Body of pancreas (tissue), 4 donors: ENCODE data around the gene SPATA33. TPM values are rescaled to one million over a fixed set of nuclear protein-coding genes. Genes with fewer than 3 reads are reported as not detected.

Experiments
- ATAC-seq: fragments of 150-250 bp; one replicate; pipeline ENCODE4 v1.9.1; 2016
- DNase-seq, 4 donors: peaks; one replicate each; pipeline ENCODE4 v3.0.0-alpha.2; 2019
- H3K27ac ChIP-seq, 4 donors: fragments of 200-600 bp; sonication (generic); 1 replicate in 3 of 4; 2 replicates in 1 of 4; pipeline versions ENCODE4 v1.5.1 to v1.6.1; 2016 to 2019; ENCODE audit warnings: mild to moderate bottlenecking in 1 of 4, mixed read lengths in 1 of 4, moderate library complexity in 1 of 4
- H3K27me3 ChIP-seq, 2 donors: fragments of 200-600 bp; sonication (generic); one replicate each; pipeline ENCODE4 v1.6.0; 2016; ENCODE audit warnings: mild to moderate bottlenecking in 1 of 2
- H3K36me3 ChIP-seq, 2 donors: fragments of 200-600 bp; sonication (generic); replicated peaks in 1 of 2; 2 replicates each; pipeline ENCODE4 v1.5.1; 2016; ENCODE audit warnings: low read depth in 2 of 2; ENCODE audit not compliant: insufficient read depth in 1 of 2
- H3K4me1 ChIP-seq: fragments of 200-600 bp; sonication (generic); one replicate; pipeline ENCODE4 v1.6.0; 2016
- H3K4me3 ChIP-seq, 2 donors: fragments of 200-600 bp; sonication (generic); 1 replicate in 1 of 2; 2 replicates in 1 of 2; pipeline ENCODE4 v1.5.1; 2016 to 2019
- H3K9me3 ChIP-seq, 3 donors: fragments of 200-600 bp; sonication (generic); 1 replicate in 2 of 3; 2 replicates in 1 of 3; pipeline ENCODE4 v1.5.1; 2016
- POLR2A ChIP-seq, 3 donors: fragments of 450-650 bp; IDR thresholded peaks; one replicate each; pipeline ENCODE4 v1.6.1; 2016; ENCODE audit warnings: antibody characterized with exemption in 3 of 3, mild to moderate bottlenecking in 2 of 3
- WGBS, 2 donors: methylation state at CpG; one replicate each; pipeline ENCODE4 v1.1.5; 2017; 5-methylcytosine and 5-hydroxymethylcytosine counted together
- intact Hi-C: fragments of 100-400 bp; cut with DNase I; formaldehyde crosslinking; loops from one replicate; pipeline ENCODE4 v1.15.1; 2023
- total RNA-seq, 2 donors: library from RNA; depleted of rRNA; stranded (reverse); fragments of >200 nt; gene quantifications; one replicate each; pipeline ENCODE4 v1.1.0, GENCODE V29; 2016
- TF ChIP-seq, protein P1 (sequence below), 7 experiments: fragments of 450-650 bp in 4 of 7; fragments of 200-600 bp in 3 of 7; sonication (generic) in 3 of 7; IDR thresholded peaks; one replicate each; pipeline ENCODE4 v1.5.1; 2016 to 2019; ENCODE audit warnings: antibody characterized with exemption in 7 of 7

SPATA33 gene
- total RNA-seq, 2 donors from 2014 or later, result 3.6 to 7.9 TPM

GRCh38 chr16:89716916-89717687 lies 59.5 kb downstream of the SPATA33 start:
- no peaks in the 10 kb centered on the region for H3K27me3 ChIP-seq
- no peak overlapping the region for H3K27ac ChIP-seq
- WGBS, 2 donors, result 86 to 92% methylated on average over 22 to 27 of the region's 29 CpGs
- no peak for TF ChIP-seq POLR2A (IDR thresholded peaks at IDR 0.05)
- TF ChIP-seq, protein P1, sequence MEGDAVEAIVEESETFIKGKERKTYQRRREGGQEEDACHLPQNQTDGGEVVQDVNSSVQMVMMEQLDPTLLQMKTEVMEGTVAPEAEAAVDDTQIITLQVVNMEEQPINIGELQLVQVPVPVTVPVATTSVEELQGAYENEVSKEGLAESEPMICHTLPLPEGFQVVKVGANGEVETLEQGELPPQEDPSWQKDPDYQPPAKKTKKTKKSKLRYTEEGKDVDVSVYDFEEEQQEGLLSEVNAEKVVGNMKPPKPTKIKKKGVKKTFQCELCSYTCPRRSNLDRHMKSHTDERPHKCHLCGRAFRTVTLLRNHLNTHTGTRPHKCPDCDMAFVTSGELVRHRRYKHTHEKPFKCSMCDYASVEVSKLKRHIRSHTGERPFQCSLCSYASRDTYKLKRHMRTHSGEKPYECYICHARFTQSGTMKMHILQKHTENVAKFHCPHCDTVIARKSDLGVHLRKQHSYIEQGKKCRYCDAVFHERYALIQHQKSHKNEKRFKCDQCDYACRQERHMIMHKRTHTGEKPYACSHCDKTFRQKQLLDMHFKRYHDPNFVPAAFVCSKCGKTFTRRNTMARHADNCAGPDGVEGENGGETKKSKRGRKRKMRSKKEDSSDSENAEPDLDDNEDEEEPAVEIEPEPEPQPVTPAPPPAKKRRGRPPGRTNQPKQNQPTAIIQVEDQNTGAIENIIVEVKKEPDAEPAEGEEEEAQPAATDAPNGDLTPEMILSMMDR (IDR thresholded peaks at IDR 0.05), result no peak
- ATAC-seq (no peak), DNase-seq (no peak)
- H3K4me3 ChIP-seq, result no peak overlapping the region
- peaks cover 14% of the 10 kb centered on the region for H3K4me1 ChIP-seq
- H3K9me3 ChIP-seq, result no peaks in the 10 kb centered on the region
- H3K36me3 ChIP-seq, result no peaks in the 10 kb centered on the region
- intact Hi-C loops, result no loop called here

- H3K27me3 ChIP-seq, result no peaks in the 10 kb centered on the region
- TF ChIP-seq, protein P1 (IDR thresholded peaks at IDR 0.05), result no peak
- no peak for TF ChIP-seq POLR2A (IDR thresholded peaks at IDR 0.05)
- peaks cover 18% of the 10 kb centered on the region for H3K4me1 ChIP-seq
- H3K27ac ChIP-seq, result no peak overlapping the region
- H3K9me3 ChIP-seq, result no peaks in the 10 kb centered on the region
- intact Hi-C loops, result no loop called here
- DNase-seq, result no peak
- H3K36me3 ChIP-seq, result no peaks in the 10 kb centered on the region
- ATAC-seq, result no peak
- H3K4me3 ChIP-seq, result no peak overlapping the region
- 86 to 87% methylated on average over 18 to 24 of the region's 24 CpGs for WGBS, 2 donors
These were observed 60.3 kb downstream of the SPATA33 start for GRCh38 chr16:89717688-89718505.

Other genes starting within 250 kb of the SPATA33 start
- 10 to 100 TPM; 52.1 to 97.9 TPM for gene ANKRD11, start 167.3 kb upstream of the SPATA33 start, total RNA-seq
- 100 to 1,000 TPM; 107 to 152 TPM for gene SPG7, start 149.4 kb upstream of the SPATA33 start, total RNA-seq
- 1,000 to 10,000 TPM; 3,820 to 5,570 TPM for gene RPL13, start 97.2 kb upstream of the SPATA33 start, total RNA-seq
- gene CPNE7, start 82.1 kb upstream of the SPATA33 start, total RNA-seq, result 1 to 10 TPM in 1 of 2 donors, not detected in 1; 2.1 TPM
- 100 to 1,000 TPM; 116 to 147 TPM for gene DPEP1, start 44.2 kb upstream of the SPATA33 start, total RNA-seq
- 10 to 100 TPM; 37.6 to 65.9 TPM for gene CHMP1A, start 128 bp upstream of the SPATA33 start, total RNA-seq
- gene CDK10, start 28.9 kb downstream of the SPATA33 start, total RNA-seq, result 100 to 1,000 TPM in 1 of 2 donors, 10 to 100 TPM in 1; 47.5 to 105 TPM
- gene SPATA2L, start 43.9 kb downstream of the SPATA33 start, total RNA-seq, result 10 to 100 TPM; 15.8 to 48.1 TPM
- gene VPS9D1, start 63.1 kb downstream of the SPATA33 start, total RNA-seq, result 10 to 100 TPM in 1 of 2 donors, 1 to 10 TPM in 1; 3.6 to 24.7 TPM
- gene ZNF276, start 63.7 kb downstream of the SPATA33 start, total RNA-seq, result 10 to 100 TPM; 20.8 to 41.2 TPM
- gene FANCA, start 158.8 kb downstream of the SPATA33 start, total RNA-seq, result 1 to 10 TPM; 2.1 to 4.6 TPM
- 1 to 10 TPM; 7.3 to 7.6 TPM for gene SPIRE2, start 170.6 kb downstream of the SPATA33 start, total RNA-seq
- gene TCF25, start 215.8 kb downstream of the SPATA33 start, total RNA-seq, result 100 to 1,000 TPM in 1 of 2 donors, 10 to 100 TPM in 1; 74.2 to 258 TPM